ENCODE results near the gene CEP112.

CEP112 gene

GRCh38 chr17:65799869-65800268, 392.1 kb downstream of the CEP112 start:
- in situ Hi-C loops (cut with HindIII; ENCODE audit: low sequenced_read_pairs), result no loop called here

GRCh38 chr17:65799454-65799853, 392.5 kb downstream of the CEP112 start:
- TF ChIP-seq CTCF (IDR thresholded peaks at IDR 0.05; ENCODE audit: low read depth, low read length, missing control alignments), result no peak
- in situ Hi-C loops (cut with HindIII; ENCODE audit: low sequenced_read_pairs), result no loop called here
- no peak for DNase-seq (ENCODE audit: low read depth)
- H3K4me3 ChIP-seq (ENCODE audit: low read depth, low read length), result no peak overlapping the region

More at GRCh38 chr17:65799869-65800268, 392.1 kb downstream of the CEP112 start:
- no peak overlapping the region for H3K4me3 ChIP-seq (ENCODE audit: low read depth, low read length)
- TF ChIP-seq CTCF (IDR thresholded peaks at IDR 0.05; ENCODE audit: low read depth, low read length, missing control alignments), result no peak
- no peak for DNase-seq (ENCODE audit: low read depth)

- TF ChIP-seq CTCF (IDR thresholded peaks at IDR 0.05; ENCODE audit: low read depth, low read length, missing control alignments), result peak; percentile 14
- no peak overlapping the region for H3K4me3 ChIP-seq (ENCODE audit: low read depth, low read length)
- no peak for DNase-seq (ENCODE audit: low read depth)
- in situ Hi-C loops (cut with HindIII; ENCODE audit: low sequenced_read_pairs), result no loop called here
Observed at GRCh38 chr17:65797809-65798208, 394.1 kb downstream of the CEP112 start.

- H3K4me3 ChIP-seq (ENCODE audit: low read depth, low read length), result no peak overlapping the region
- in situ Hi-C loops (cut with HindIII; ENCODE audit: low sequenced_read_pairs), result no loop called here
- no peak for DNase-seq (ENCODE audit: low read depth)
- TF ChIP-seq CTCF (IDR thresholded peaks at IDR 0.05; ENCODE audit: low read depth, low read length, missing control alignments), result no peak
Observed at GRCh38 chr17:65797101-65797500, 394.8 kb downstream of the CEP112 start.

GRCh38 chr17:65794572-65794971, 397.4 kb downstream of the CEP112 start:
- peak; percentile 54 for TF ChIP-seq CTCF (IDR thresholded peaks at IDR 0.05; ENCODE audit: low read depth, low read length, missing control alignments)
- DNase-seq (ENCODE audit: low read depth), result no peak
- in situ Hi-C loops (cut with HindIII; ENCODE audit: low sequenced_read_pairs), result no loop called here

GRCh38 chr17:65790241-65790640, 401.7 kb downstream of the CEP112 start:
- in situ Hi-C loops (cut with HindIII; ENCODE audit: low sequenced_read_pairs), result no loop called here

More at GRCh38 chr17:65794572-65794971, 397.4 kb downstream of the CEP112 start:
- H3K4me3 ChIP-seq (ENCODE audit: low read depth, low read length), result no peak overlapping the region

More at GRCh38 chr17:65790241-65790640, 401.7 kb downstream of the CEP112 start:
- DNase-seq (ENCODE audit: low read depth), result no peak
- TF ChIP-seq CTCF (IDR thresholded peaks at IDR 0.05; ENCODE audit: low read depth, low read length, missing control alignments), result no peak
- no peak overlapping the region for H3K4me3 ChIP-seq (ENCODE audit: low read depth, low read length)

All from astrocyte of the cerebellum (primary cell).